ENCODE measurements around the gene TPP2.

- TF ChIP-seq, protein P1, sequence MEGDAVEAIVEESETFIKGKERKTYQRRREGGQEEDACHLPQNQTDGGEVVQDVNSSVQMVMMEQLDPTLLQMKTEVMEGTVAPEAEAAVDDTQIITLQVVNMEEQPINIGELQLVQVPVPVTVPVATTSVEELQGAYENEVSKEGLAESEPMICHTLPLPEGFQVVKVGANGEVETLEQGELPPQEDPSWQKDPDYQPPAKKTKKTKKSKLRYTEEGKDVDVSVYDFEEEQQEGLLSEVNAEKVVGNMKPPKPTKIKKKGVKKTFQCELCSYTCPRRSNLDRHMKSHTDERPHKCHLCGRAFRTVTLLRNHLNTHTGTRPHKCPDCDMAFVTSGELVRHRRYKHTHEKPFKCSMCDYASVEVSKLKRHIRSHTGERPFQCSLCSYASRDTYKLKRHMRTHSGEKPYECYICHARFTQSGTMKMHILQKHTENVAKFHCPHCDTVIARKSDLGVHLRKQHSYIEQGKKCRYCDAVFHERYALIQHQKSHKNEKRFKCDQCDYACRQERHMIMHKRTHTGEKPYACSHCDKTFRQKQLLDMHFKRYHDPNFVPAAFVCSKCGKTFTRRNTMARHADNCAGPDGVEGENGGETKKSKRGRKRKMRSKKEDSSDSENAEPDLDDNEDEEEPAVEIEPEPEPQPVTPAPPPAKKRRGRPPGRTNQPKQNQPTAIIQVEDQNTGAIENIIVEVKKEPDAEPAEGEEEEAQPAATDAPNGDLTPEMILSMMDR (IDR thresholded peaks at IDR 0.05): no peak
- TF ChIP-seq POLR2A (IDR thresholded peaks at IDR 0.05): no peak
These were observed 32.2 kb upstream of the TPP2 start for GRCh38 chr13:102564564-102564963.

Measured in suprapubic skin (tissue), 3 donors.